Thoracic aorta (tissue), 2 donors: ENCODE measurements around the gene CSK. TPM values are rescaled to one million over a fixed set of nuclear protein-coding genes. Genes with fewer than 3 reads are reported as not detected.

Experiments used
- ATAC-seq: fragments of 150-250 bp; one replicate; pipeline ENCODE4 v1.8.0; 2017; ENCODE audit warnings: low read depth; ENCODE audit not compliant: insufficient number of reproducible peaks, low FRiP score
- DNase-seq: peaks from one replicate; pipeline ENCODE4 v3.0.0-alpha.2; 2020; ENCODE audit warnings: low spot score
- H3K27ac ChIP-seq, 2 donors: fragments of 200-600 bp; sonication (generic); 1 replicate in 1 of 2; 2 replicates in 1 of 2; pipeline ENCODE4 v1.5.1; 2016; ENCODE audit warnings: mild to moderate bottlenecking in 2 of 2, moderate library complexity in 2 of 2
- H3K27me3 ChIP-seq: fragments of 200-600 bp; sonication (generic); replicated peaks from 2 replicates; pipeline ENCODE4 v1.6.0; 2016; ENCODE audit warnings: mild to moderate bottlenecking; ENCODE audit not compliant: insufficient read depth
- H3K36me3 ChIP-seq: fragments of 200-600 bp; sonication (generic); one replicate; pipeline ENCODE4 v1.5.1; 2016
- H3K4me1 ChIP-seq, 2 donors: fragments of 200-600 bp; sonication (generic); 1 replicate in 1 of 2; 2 replicates in 1 of 2; pipeline versions ENCODE4 v1.5.1 to v1.6.0; 2016; ENCODE audit warnings: low read depth in 2 of 2, mild to moderate bottlenecking in 1 of 2; ENCODE audit not compliant: control insufficient read depth in 1 of 2
- H3K4me3 ChIP-seq: fragments of 200-600 bp; sonication (generic); 2 replicates; pipeline ENCODE4 v1.5.1; 2016; ENCODE audit warnings: mild to moderate bottlenecking
- H3K9me3 ChIP-seq: fragments of 200-600 bp; sonication (generic); 2 replicates; pipeline ENCODE4 v1.5.1; 2016
- CTCF ChIP-seq: fragments of 200-600 bp; sonication (generic); IDR thresholded peaks from one replicate; pipeline ENCODE4 v1.5.1; 2019; ENCODE audit warnings: antibody characterized with exemption
- total RNA-seq, 2 donors: library from RNA; depleted of rRNA; stranded (reverse); fragments of >200 nt; gene quantifications; one replicate each; pipeline versions ENCODE4 v1.1.0 to v1.2.3, GENCODE V29; 2016

Gene CSK
- total RNA-seq, 2 donors from 2014 or later = 32.7 to 61.6 TPM

DNA sequence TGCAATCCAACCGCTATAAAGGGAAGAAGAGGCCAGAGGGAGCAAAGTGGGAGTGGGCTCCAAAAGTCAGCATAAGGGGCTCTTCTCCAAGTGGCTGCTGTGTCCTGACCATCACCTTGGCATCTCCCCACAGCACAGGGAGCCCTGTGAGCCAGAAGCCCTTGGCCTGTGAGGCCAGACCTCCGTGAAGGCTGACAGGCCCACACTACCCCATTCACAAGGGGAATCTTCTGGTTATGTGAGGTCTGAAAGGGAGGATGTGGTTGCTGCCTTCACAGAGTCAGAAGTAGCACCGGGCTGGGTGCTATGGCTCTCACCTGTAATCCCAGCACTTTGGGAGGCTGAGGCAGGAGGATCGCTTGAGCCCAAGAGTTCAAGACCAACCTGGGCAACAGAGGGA, 63.7 kb downstream of the CSK start:
- ATAC-seq (no peak), DNase-seq (no peak)
- H3K4me1 ChIP-seq = peaks cover 11 to 19% of the 10 kb centered on the region in 2 donors
- TF ChIP-seq CTCF = no peak
- H3K4me3 ChIP-seq = no peak overlapping the region
- no peaks in the 10 kb centered on the region for H3K9me3 ChIP-seq
- H3K27ac ChIP-seq = no peak overlapping the region
- no peaks in the 10 kb centered on the region for H3K27me3 ChIP-seq
- H3K36me3 ChIP-seq = peaks cover 30% of the 10 kb centered on the region

DNA sequence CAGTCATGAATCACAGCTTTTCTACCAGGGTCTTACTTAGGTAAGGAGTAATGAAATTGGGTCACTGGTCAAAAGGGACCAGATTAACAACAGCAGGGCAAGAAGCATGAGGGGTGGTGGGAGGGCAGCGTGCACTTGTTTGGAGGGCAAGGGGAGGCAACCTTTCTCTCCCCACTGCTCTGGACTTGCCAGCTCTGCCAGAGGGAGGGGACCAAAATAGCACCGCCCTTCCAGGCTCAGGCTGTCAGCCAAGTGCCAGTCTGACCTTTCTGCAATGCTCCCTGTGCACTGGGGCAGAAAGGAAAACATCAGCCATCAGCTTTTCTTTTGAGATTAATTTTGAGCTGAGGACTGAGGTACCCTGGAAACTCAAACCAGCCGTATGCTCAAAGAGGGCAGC, 65.6 kb downstream of the CSK start:
- Histone ChIP-seq H3K9me3 (no peaks in the 10 kb centered on the region), H3K4me1 (peaks cover 4 to 10% of the 10 kb centered on the region in 2 donors)
- no peak for ATAC-seq

DNA sequence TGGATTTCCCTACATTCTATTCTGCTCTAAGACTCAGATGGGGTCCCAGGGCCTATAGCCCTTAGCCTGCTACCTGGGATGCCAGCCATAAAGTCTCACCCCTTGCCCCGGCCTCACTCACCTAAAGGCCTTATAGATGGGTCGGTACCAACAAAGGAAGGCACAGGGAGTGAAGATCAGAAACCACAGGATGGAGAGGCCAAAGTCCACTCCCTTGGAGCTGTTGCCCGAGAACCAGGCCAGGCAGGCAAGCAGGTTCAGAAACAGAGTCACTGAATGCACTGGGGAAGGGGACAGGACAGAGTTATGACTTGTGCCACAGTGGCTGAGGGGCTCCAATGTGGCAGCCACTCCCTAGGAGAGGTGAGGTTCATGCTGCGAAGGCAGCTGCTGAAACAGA, 68.5 kb downstream of the CSK start:
- Histone ChIP-seq H3K36me3 (peaks cover 65% of the 10 kb centered on the region), H3K27ac (no peak overlapping the region), H3K4me3 (no peak overlapping the region), H3K9me3 (no peaks in the 10 kb centered on the region), H3K4me1 (no peaks in the 10 kb centered on the region), H3K27me3 (no peaks in the 10 kb centered on the region)
- ATAC-seq (no peak), DNase-seq (no peak)
- TF ChIP-seq CTCF = no peak

More for the DNA sequence above, 65.6 kb downstream of the CSK start:
- H3K4me3 ChIP-seq = no peak overlapping the region
- H3K27me3 ChIP-seq = no peaks in the 10 kb centered on the region
- no peak overlapping the region for H3K27ac ChIP-seq
- no peak for DNase-seq
- no peak for TF ChIP-seq CTCF
- peaks cover 48% of the 10 kb centered on the region for H3K36me3 ChIP-seq

GRCh38 chr15:74851960-74852359, 70.1 kb downstream of the CSK start:
- no peak for TF ChIP-seq CTCF
- H3K4me1 ChIP-seq = peaks cover 0 to 5% of the 10 kb centered on the region in 2 donors
- DNase-seq (no peak), ATAC-seq (no peak)
- H3K9me3 ChIP-seq = no peaks in the 10 kb centered on the region
- no peak overlapping the region for H3K4me3 ChIP-seq
- H3K27ac ChIP-seq = no peak overlapping the region
- H3K27me3 ChIP-seq = no peaks in the 10 kb centered on the region
- H3K36me3 ChIP-seq = peaks cover 65% of the 10 kb centered on the region

Other genes starting within 250 kb of the CSK start
- 10 to 100 TPM in 1 of 2 donors, 1 to 10 TPM in 1; 8.9 to 15.0 TPM for gene ARID3B, start 240.9 kb upstream of the CSK start, total RNA-seq
- gene CLK3, start 166.2 kb upstream of the CSK start, total RNA-seq = 100 to 1,000 TPM; 114 to 156 TPM
- 10 to 100 TPM; 11.5 to 16.2 TPM for gene EDC3, start 86.1 kb upstream of the CSK start, total RNA-seq
- gene CYP1A1, start 56.6 kb upstream of the CSK start, total RNA-seq = under 1 TPM in 1 of 2 donors, not detected in 1; 0.54 TPM
- gene CYP1A2, start 33.2 kb upstream of the CSK start, total RNA-seq = not detected
- gene LMAN1L, start 30.8 kb downstream of the CSK start, total RNA-seq = not detected
- gene CPLX3, start 44.5 kb downstream of the CSK start, total RNA-seq = not detected
- 10 to 100 TPM; 34.9 to 72.2 TPM for gene ULK3, start 61.1 kb downstream of the CSK start, total RNA-seq
- 10 to 100 TPM; 62.1 to 84.5 TPM for gene SCAMP2, start 91.3 kb downstream of the CSK start, total RNA-seq
- 10 to 100 TPM; 45.6 to 65.5 TPM for gene MPI, start 108.0 kb downstream of the CSK start, total RNA-seq
- gene FAM219B, start 124.8 kb downstream of the CSK start, total RNA-seq = 10 to 100 TPM; 61.1 to 85.6 TPM
- gene COX5A, start 156.0 kb downstream of the CSK start, total RNA-seq = 10 to 100 TPM; 45.2 to 66.3 TPM
- 10 to 100 TPM; 11.7 to 11.8 TPM for gene RPP25, start 174.7 kb downstream of the CSK start, total RNA-seq
- 1 to 10 TPM; 1.5 to 3.5 TPM for gene SCAMP5, start 213.5 kb downstream of the CSK start, total RNA-seq
- 10 to 100 TPM in 1 of 2 donors, 1 to 10 TPM in 1; 8.5 to 13.7 TPM for gene PPCDC, start 241.5 kb downstream of the CSK start, total RNA-seq